GM21526 (cell line): ENCODE results near the gene RYR1.
"Not testable (repeated sequence)": the region's sequence is repeated elsewhere in the genome, so short reads cannot be mapped to it uniquely, and the experiment has no call there.

Experiments
- ATAC-seq: cut with Tn5 transposase; IDR thresholded peaks from one replicate; pipeline ENCODE4 v1.9.1; 2021; ENCODE audit warnings: moderate library complexity; ENCODE audit not compliant: unreplicated experiment, low FRiP score

Gene RYR1

GRCh38 chr19:38425222-38425809 lies 8.2 kb upstream of the RYR1 start:
- ATAC-seq = no peak

GRCh38 chr19:38425810-38426466 lies 7.6 kb upstream of the RYR1 start, which contains the start of gene RASGRP4:
Gene RASGRP4 (minus strand): TSS chr19:38426219. CDS start chr19:38426091, 128 bp downstream.
- ATAC-seq = no peak

- not testable (repeated sequence) for ATAC-seq
Measured at GRCh38 chr19:38427035-38427677, 6.3 kb upstream of the RYR1 start.

- ATAC-seq = no peak
Measured at GRCh38 chr19:38429055-38429810, 4.3 kb upstream of the RYR1 start.

- no peak for ATAC-seq
Measured at GRCh38 chr19:38429811-38430156, 3.7 kb upstream of the RYR1 start.

GRCh38 chr19:38430931-38431330 lies 2.6 kb upstream of the RYR1 start:
- ATAC-seq = no peak

- no peak for ATAC-seq
Measured at GRCh38 chr19:38434549-38435051, 1.1 kb downstream of the RYR1 start.

- no peak for ATAC-seq
Measured at GRCh38 chr19:38437295-38437694, 3.8 kb downstream of the RYR1 start.

GRCh38 chr19:38437917-38438316 lies 4.4 kb downstream of the RYR1 start:
- no peak for ATAC-seq

- ATAC-seq = no peak
Measured at GRCh38 chr19:38440592-38440991, 7.1 kb downstream of the RYR1 start.

- ATAC-seq = no peak
Measured at GRCh38 chr19:38441657-38442348, 8.3 kb downstream of the RYR1 start.

- ATAC-seq = no peak
Measured at GRCh38 chr19:38442736-38443135, 9.2 kb downstream of the RYR1 start.

- no peak for ATAC-seq
Measured at GRCh38 chr19:38443458-38443999, 10.0 kb downstream of the RYR1 start.

GRCh38 chr19:38444026-38444425 lies 10.5 kb downstream of the RYR1 start:
- no peak for ATAC-seq

GRCh38 chr19:38445362-38445761 lies 11.9 kb downstream of the RYR1 start:
- no peak for ATAC-seq

GRCh38 chr19:38448225-38448624 lies 14.7 kb downstream of the RYR1 start:
- ATAC-seq = no peak

- no peak for ATAC-seq
Measured at GRCh38 chr19:38449518-38449917, 16.0 kb downstream of the RYR1 start.

GRCh38 chr19:38451036-38451435 lies 17.5 kb downstream of the RYR1 start:
- no peak for ATAC-seq

- no peak for ATAC-seq
Measured at GRCh38 chr19:38451629-38452028, 18.1 kb downstream of the RYR1 start.
